GM19468 (cell line): ENCODE results near the gene CEP97.

Source experiments
- ATAC-seq: cut with Tn5 transposase; IDR thresholded peaks from one replicate; pipeline ENCODE4 v1.9.1; 2021; ENCODE audit warnings: mild to moderate bottlenecking, moderate library complexity, moderate number of reproducible peaks; ENCODE audit not compliant: unreplicated experiment; ENCODE audit errors: extremely low read depth

Gene CEP97

GRCh38 chr3:101810022-101810418, 85.6 kb downstream of the CEP97 start:
- no peak for ATAC-seq

GRCh38 chr3:101811875-101812274, 87.5 kb downstream of the CEP97 start:
- ATAC-seq: no peak

GRCh38 chr3:101812895-101813294, 88.5 kb downstream of the CEP97 start:
- no peak for ATAC-seq

- no peak for ATAC-seq
Observed at GRCh38 chr3:101813817-101814440, 89.5 kb downstream of the CEP97 start.

GRCh38 chr3:101814835-101815234, 90.4 kb downstream of the CEP97 start:
- no peak for ATAC-seq

DNA sequence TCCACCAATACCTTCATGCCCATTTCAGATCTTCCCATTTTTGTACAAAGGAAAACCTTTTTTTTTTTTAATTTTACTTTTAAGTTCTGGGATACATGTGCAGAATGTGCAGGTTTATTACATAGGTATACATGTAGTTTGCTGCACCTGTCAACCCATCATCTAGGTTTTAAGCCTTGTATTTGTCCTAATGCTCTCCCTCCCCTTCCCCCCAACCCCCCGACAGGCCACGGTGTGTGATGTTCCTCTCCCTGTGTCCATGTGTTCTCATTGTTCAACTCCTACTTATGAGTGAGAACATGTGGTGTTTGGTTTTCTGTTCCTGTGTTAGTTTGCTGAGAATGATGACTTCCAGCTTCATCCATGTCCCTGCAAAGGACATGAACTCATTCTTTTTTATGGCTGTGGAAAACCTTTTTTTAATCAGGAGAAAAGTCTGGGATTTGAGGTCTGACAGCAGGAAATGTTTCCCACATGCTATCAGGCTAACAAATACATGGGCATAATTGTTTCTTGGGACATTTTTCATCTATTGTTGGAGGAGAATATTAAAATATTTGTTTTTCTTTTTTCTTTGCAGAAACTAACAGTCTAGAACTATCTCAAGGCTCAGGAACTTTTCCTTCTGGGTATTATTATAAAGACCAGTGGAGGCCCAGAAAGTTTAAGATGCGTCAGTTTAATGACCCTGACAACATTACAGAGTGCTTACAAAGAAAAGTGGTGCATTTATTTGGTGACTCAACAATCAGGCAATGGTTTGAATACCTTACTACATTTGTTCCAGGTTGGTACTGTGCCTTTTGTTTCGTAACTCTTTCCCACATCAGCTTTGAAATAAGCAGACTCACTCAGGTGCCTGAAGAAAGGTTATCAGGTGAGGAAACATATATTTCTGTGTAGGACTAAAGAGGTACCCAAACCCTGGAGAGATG, 92.1 kb downstream of the CEP97 start:
- ATAC-seq: no peak

- no peak for ATAC-seq
Observed at GRCh38 chr3:101817992-101818391, 93.6 kb downstream of the CEP97 start.

DNA sequence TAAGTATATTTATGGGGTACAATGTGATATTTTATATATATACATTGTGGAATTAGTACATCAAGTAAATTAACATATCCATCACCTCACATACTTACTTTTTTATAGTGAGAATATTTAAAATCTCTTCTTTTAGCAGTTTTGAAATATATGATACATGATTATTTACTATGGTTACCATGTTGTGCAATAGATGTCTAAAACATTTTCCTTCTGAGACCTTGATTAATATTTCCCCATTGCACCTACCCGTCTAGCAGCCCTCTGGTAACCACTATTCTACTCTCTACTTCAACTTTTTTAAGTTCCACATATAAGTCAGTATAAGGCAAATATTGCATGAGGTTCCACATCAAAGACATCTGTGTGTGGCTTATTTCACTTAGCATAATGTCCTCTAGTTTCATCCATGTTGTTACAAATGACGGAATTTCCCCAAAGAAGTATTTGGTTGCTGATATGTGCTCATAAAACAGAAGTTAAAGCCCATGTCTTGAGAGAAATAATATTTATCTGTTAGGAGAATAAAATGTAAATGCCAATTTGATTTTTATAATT, 95.3 kb downstream of the CEP97 start:
- peak; percentile 27 for ATAC-seq
